GM12892 (cell line): ENCODE data around the gene GPR146.

ENCODE experiments used
- POLR2A ChIP-seq: IDR thresholded peaks from 2 replicates; pipeline ENCODE4 v1.6.1; 2011; ENCODE audit warnings: low read depth, low read length, control low read depth
- POLR2AphosphoS5 ChIP-seq: IDR thresholded peaks from 2 replicates; pipeline ENCODE4 v1.6.1; 2011; ENCODE audit warnings: low read depth, low read length, control low read depth
- TAF1 ChIP-seq: IDR thresholded peaks from 2 replicates; pipeline ENCODE4 v1.6.1; 2011; ENCODE audit warnings: low read depth, mild to moderate bottlenecking, control low read depth, low read length, borderline replicate concordance

- TF ChIP-seq POLR2A, result no peak
- TF ChIP-seq TAF1, result no peak
- TF ChIP-seq POLR2AphosphoS5, result no peak
Observed at GRCh38 chr7:1095621-1096155, 51.3 kb downstream of the GPR146 start.
